Glutamatergic neuron (in vitro differentiated cells): Measurements from ENCODE around the gene FGF19. TPM values are rescaled to one million over a fixed set of nuclear protein-coding genes. Genes with fewer than 3 reads are reported as not detected.
"Not testable (repeated sequence)": the region's sequence is repeated elsewhere in the genome, so short reads cannot be mapped to it uniquely, and the experiment has no call there.

Source experiments
- DNase-seq: peaks from one replicate; pipeline ENCODE4 v3.0.0; 2022
- H3K27ac Mint-ChIP-seq: one replicate; pipeline ENCODE4 v1.8.0; 2020; ENCODE audit warnings: mild to moderate bottlenecking, mixed read lengths, inconsistent platforms; ENCODE audit not compliant: unreplicated experiment
- H3K27me3 Mint-ChIP-seq: one replicate; pipeline ENCODE4 v1.8.0; 2020; ENCODE audit warnings: mild to moderate bottlenecking, moderate library complexity, mixed read lengths, inconsistent platforms; ENCODE audit not compliant: unreplicated experiment
- H3K36me3 Mint-ChIP-seq: one replicate; pipeline ENCODE4 v1.8.0; 2020; ENCODE audit warnings: mild to moderate bottlenecking, mixed read lengths, inconsistent platforms; ENCODE audit not compliant: unreplicated experiment
- H3K4me1 Mint-ChIP-seq: one replicate; pipeline ENCODE4 v1.8.0; 2020; ENCODE audit warnings: mild to moderate bottlenecking, low read depth, mixed read lengths, inconsistent platforms; ENCODE audit not compliant: unreplicated experiment
- H3K4me3 Mint-ChIP-seq: one replicate; pipeline ENCODE4 v1.8.0; 2020; ENCODE audit warnings: mild to moderate bottlenecking, mixed read lengths, inconsistent platforms; ENCODE audit not compliant: unreplicated experiment
- H3K9me3 Mint-ChIP-seq: one replicate; pipeline ENCODE4 v1.8.0; 2020; ENCODE audit warnings: mild to moderate bottlenecking, moderate library complexity, mixed read lengths, inconsistent platforms; ENCODE audit not compliant: unreplicated experiment
- CTCF ChIP-seq: fragments of 200-600 bp; sonication (generic); IDR thresholded peaks from one replicate; pipeline ENCODE4 v1.5.0; 2021; ENCODE audit not compliant: partially characterized antibody, unreplicated experiment
- total RNA-seq: library from RNA; stranded (reverse); fragmentation: NEBNext Ultra II Directional; extraction: Animal tissue kit (Norgen Biotek cat#: 25700); gene quantifications from one replicate; pipeline ENCODE4 v1.2.1, GENCODE V29; 2021; ENCODE audit not compliant: unreplicated experiment

The FGF19 gene
- total RNA-seq, 1 donor from 2014 or later: 5.1 TPM

- no peak for DNase-seq
Measured at GRCh38 chr11:69697861-69698260, 6.0 kb downstream of the FGF19 start.

DNA sequence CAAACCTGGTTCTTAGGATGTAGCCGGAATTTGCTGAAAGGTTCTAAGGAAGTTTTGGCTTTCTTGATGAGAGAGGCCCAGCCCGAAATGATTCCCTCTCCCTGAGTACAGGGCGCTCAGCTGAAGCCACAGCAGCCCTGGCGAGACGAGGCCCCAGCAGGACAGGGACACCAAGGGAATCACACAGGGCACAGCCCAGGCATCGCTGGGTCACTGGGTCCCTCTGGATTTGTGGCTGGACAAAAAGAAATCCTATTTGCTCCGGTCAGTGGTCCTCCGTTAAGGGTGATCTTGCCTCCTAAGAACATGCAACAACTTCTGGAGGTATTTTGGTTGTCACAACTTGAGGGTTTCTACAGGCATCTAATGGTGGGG is 6.4 kb downstream of the FGF19 start:
- H3K9me3 Mint-ChIP-seq: no peaks in the 10 kb centered on the region
- H3K27me3 Mint-ChIP-seq: peaks cover 4% of the 10 kb centered on the region
- H3K36me3 Mint-ChIP-seq: no peaks in the 10 kb centered on the region
- DNase-seq: no peak
- no peak for TF ChIP-seq CTCF
- H3K27ac Mint-ChIP-seq: no peak overlapping the region
- H3K4me3 Mint-ChIP-seq: no peak overlapping the region
- peaks cover 37% of the 10 kb centered on the region for H3K4me1 Mint-ChIP-seq

More at GRCh38 chr11:69697861-69698260, 6.0 kb downstream of the FGF19 start:
- Mint-ChIP-seq H3K27me3 (peaks cover 7% of the 10 kb centered on the region), H3K4me1 (peaks cover 37% of the 10 kb centered on the region), H3K36me3 (no peaks in the 10 kb centered on the region), H3K4me3 (no peak overlapping the region), H3K27ac (no peak overlapping the region), H3K9me3 (no peaks in the 10 kb centered on the region)
- TF ChIP-seq CTCF: no peak

GRCh38 chr11:69696749-69697468 is 6.9 kb downstream of the FGF19 start:
- DNase-seq: no peak

GRCh38 chr11:69695995-69696394 is 7.8 kb downstream of the FGF19 start:
- not testable (repeated sequence) for DNase-seq, H3K9me3 Mint-ChIP-seq, H3K27ac Mint-ChIP-seq, H3K36me3 Mint-ChIP-seq, H3K27me3 Mint-ChIP-seq, H3K4me3 Mint-ChIP-seq
- H3K4me1 Mint-ChIP-seq: peaks cover 37% of the 10 kb centered on the region

More at GRCh38 chr11:69696749-69697468, 6.9 kb downstream of the FGF19 start:
- Mint-ChIP-seq H3K4me1 (peaks cover 37% of the 10 kb centered on the region), H3K4me3 (no peak overlapping the region), H3K27me3 (peaks cover 4% of the 10 kb centered on the region), H3K27ac (no peak overlapping the region), H3K9me3 (no peaks in the 10 kb centered on the region), H3K36me3 (no peaks in the 10 kb centered on the region)
- no peak for TF ChIP-seq CTCF

DNA sequence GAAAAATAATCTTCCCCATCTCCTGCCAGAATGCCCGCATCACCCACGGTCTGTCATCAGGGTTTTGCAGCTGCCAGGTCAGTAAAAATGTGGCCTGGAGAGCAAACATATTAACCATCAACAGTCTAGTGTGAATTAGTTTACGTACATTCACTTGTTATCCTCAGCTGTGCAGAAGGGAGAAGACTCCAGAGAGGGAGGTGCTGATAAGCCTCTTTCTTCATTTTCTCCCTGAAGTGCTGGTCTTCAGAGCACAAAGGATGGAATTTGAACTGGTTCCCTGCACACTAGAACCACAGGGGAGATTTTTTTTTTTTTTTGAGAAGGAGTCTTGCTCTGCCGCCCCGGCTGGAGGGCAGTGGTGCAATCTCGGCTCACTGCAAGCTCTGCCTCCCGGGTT is 8.2 kb downstream of the FGF19 start:
- DNase-seq: no peak
- no peaks in the 10 kb centered on the region for H3K36me3 Mint-ChIP-seq
- H3K27me3 Mint-ChIP-seq: peaks cover 6% of the 10 kb centered on the region
- TF ChIP-seq CTCF: no peak
- peaks cover 37% of the 10 kb centered on the region for H3K4me1 Mint-ChIP-seq
- no peak overlapping the region for H3K4me3 Mint-ChIP-seq
- H3K27ac Mint-ChIP-seq: no peak overlapping the region
- peaks cover under 1% of the 10 kb centered on the region for H3K9me3 Mint-ChIP-seq
